Measurements from ENCODE around the gene HIF1A. TPM values are rescaled to one million over a fixed set of nuclear protein-coding genes. Genes with fewer than 3 reads are reported as not detected.

The HIF1A gene
- total RNA-seq, 4 donors from 2014 or later, result 48.8 to 88.8 (median 57.4) TPM

- 52 to 59% methylated on average over 2 of the region's 2 CpGs for WGBS, 2 donors
- no peak for TF ChIP-seq CTCF (IDR thresholded peaks at IDR 0.05)
- no peak for TF ChIP-seq POLR2A (IDR thresholded peaks at IDR 0.05)
- DNase-seq (ENCODE audit: low spot score in 2 of 2), result no peak
- intact Hi-C loops (cut with DNase I; ENCODE audit: low total_unique reads), result no loop called here
- H3K4me3 ChIP-seq (ENCODE audit: low read depth, poor library complexity, severe bottlenecking), result no peak overlapping the region
These were observed 5.0 kb downstream of the HIF1A start for GRCh38 chr14:61700104-61700886.

GRCh38 chr14:61701946-61702345 lies 6.6 kb downstream of the HIF1A start:
- 81 to 89% methylated on average over 7 of the region's 7 CpGs for WGBS, 2 donors
- no peak for TF ChIP-seq CTCF (IDR thresholded peaks at IDR 0.05)
- H3K4me3 ChIP-seq (ENCODE audit: low read depth, poor library complexity, severe bottlenecking), result no peak overlapping the region
- intact Hi-C loops (cut with DNase I; ENCODE audit: low total_unique reads), result no loop called here
- no peak for DNase-seq (ENCODE audit: low spot score in 2 of 2)

GRCh38 chr14:61703342-61704129 lies 8.2 kb downstream of the HIF1A start:
- 50% methylated on average over 3 of the region's 3 CpGs for WGBS, 2 donors
- H3K4me3 ChIP-seq (ENCODE audit: low read depth, poor library complexity, severe bottlenecking), result no peak overlapping the region
- no peak for TF ChIP-seq POLR2A (IDR thresholded peaks at IDR 0.05)
- TF ChIP-seq CTCF (IDR thresholded peaks at IDR 0.05), result no peak
- intact Hi-C loops (cut with DNase I; ENCODE audit: low total_unique reads), result no loop called here
- DNase-seq (ENCODE audit: low spot score in 2 of 2), result no peak

GRCh38 chr14:61704554-61704953 lies 9.2 kb downstream of the HIF1A start:
- DNase-seq (ENCODE audit: low spot score in 2 of 2), result no peak
- intact Hi-C loops (cut with DNase I; ENCODE audit: low total_unique reads), result no loop called here
- no peak for TF ChIP-seq POLR2A (IDR thresholded peaks at IDR 0.05)
- TF ChIP-seq CTCF (IDR thresholded peaks at IDR 0.05), result no peak
- WGBS, 2 donors, result 85 to 89% methylated on average over 3 of the region's 3 CpGs
- H3K4me3 ChIP-seq (ENCODE audit: low read depth, poor library complexity, severe bottlenecking), result no peak overlapping the region

- H3K4me3 ChIP-seq (ENCODE audit: low read depth, poor library complexity, severe bottlenecking), result no peak overlapping the region
- TF ChIP-seq POLR2A (IDR thresholded peaks at IDR 0.05), result no peak
- no peak for TF ChIP-seq CTCF (IDR thresholded peaks at IDR 0.05)
- WGBS, 2 donors, result 87 to 98% methylated on average over 1 of the region's 1 CpG
- intact Hi-C loops (cut with DNase I; ENCODE audit: low total_unique reads), result no loop called here
- no peak for DNase-seq (ENCODE audit: low spot score in 2 of 2)
These were observed 9.7 kb downstream of the HIF1A start for GRCh38 chr14:61705017-61705416.

All from lower leg skin (tissue), 4 donors.